ENCODE results near the gene PTPRM. TPM values are rescaled to one million over a fixed set of nuclear protein-coding genes. Genes with fewer than 3 reads are reported as not detected.

The PTPRM gene
- total and polyA plus RNA-seq, 2 experiments from 2014 or later: 1.6 to 5.3 TPM

- DNase-seq (ENCODE audit: low spot score) (no peak), ATAC-seq (no peak)
- Histone ChIP-seq H2AFZ (no peak overlapping the region), H3K27me3 (ENCODE audit: insufficient read depth) (no peaks in the 10 kb centered on the region), H3K27ac (ENCODE audit: low read depth) (no peak overlapping the region), H3K79me2 (replicated peaks; ENCODE audit: insufficient read depth) (no peaks in the 10 kb centered on the region), H3K4me1 (ENCODE audit: insufficient read depth) (no peaks in the 10 kb centered on the region), H3F3A (replicated peaks; ENCODE audit: low read depth) (no peaks in the 10 kb centered on the region), H4K20me1 (replicated peaks; ENCODE audit: insufficient read depth) (no peaks in the 10 kb centered on the region), H3K9me2 (ENCODE audit: insufficient read depth) (peaks cover 5% of the 10 kb centered on the region), H3K36me3 (ENCODE audit: insufficient read depth) (no peaks in the 10 kb centered on the region), H3K4me3 (no peak overlapping the region), H3K4me2 (no peak overlapping the region)
- Mint-ChIP-seq H3K4me3 (no peak overlapping the region), H3K27ac (no peak overlapping the region), H3K27me3 (ENCODE audit: insufficient read depth, low read depth, poor library complexity) (no peaks in the 10 kb centered on the region), H3K36me3 (ENCODE audit: low read depth) (no peaks in the 10 kb centered on the region; the same call in 2 of the 3 replicates), H3K9me3 (no peaks in the 10 kb centered on the region), H3K4me1 (0 out of 3 replicates have a peak, but pooled peaks cover 4% of the 10 kb centered on the region)
- no peak for TF ChIP-seq JUNB (IDR thresholded peaks at IDR 0.05; ENCODE audit: unreplicated experiment)
- TF ChIP-seq ETS1 (IDR thresholded peaks at IDR 0.05): no peak
- no peak for TF ChIP-seq ZNF462 (CRISPR knock-in tag; IDR thresholded peaks at IDR 0.05)
- no peak for TF ChIP-seq STAT1 (IDR thresholded peaks at IDR 0.05; ENCODE audit: unreplicated experiment)
- TF ChIP-seq POLR2AphosphoS5 (IDR thresholded peaks at IDR 0.05; ENCODE audit: low read depth): no peak
- TF ChIP-seq NANOG (IDR thresholded peaks at IDR 0.05; ENCODE audit: borderline replicate concordance): no peak
- TF ChIP-seq ZNF114 (CRISPR knock-in tag; IDR thresholded peaks at IDR 0.05): no peak
- no peak for TF ChIP-seq ZNF331 (CRISPR knock-in tag; IDR thresholded peaks at IDR 0.05; ENCODE audit: low read depth)
- TF ChIP-seq CTCF (conservative IDR thresholded peaks at IDR 0.05; ENCODE audit: low read depth in 2 of 2): no peak
- TF ChIP-seq EZH2phosphoT487 (IDR thresholded peaks at IDR 0.05; ENCODE audit: unreplicated experiment): no peak
- no peak for TF ChIP-seq REST (IDR thresholded peaks at IDR 0.05; ENCODE audit: unreplicated experiment)
- no peak for TF ChIP-seq EZH2 (IDR thresholded peaks at IDR 0.05; ENCODE audit: low read depth, unreplicated experiment)
- no peak for TF ChIP-seq CREB1 (CRISPR knock-in tag; IDR thresholded peaks at IDR 0.05; ENCODE audit: low read depth)
Observed at GRCh38 chr18:7624697-7625096, 57.6 kb downstream of the PTPRM start.
